ENCODE data around the gene ABCA7. TPM values are rescaled to one million over a fixed set of nuclear protein-coding genes. Genes with fewer than 3 reads are reported as not detected.

The ABCA7 gene
- total and polyA plus RNA-seq, 4 donors: 3.0 to 60.9 (median 4.8) TPM

DNA sequence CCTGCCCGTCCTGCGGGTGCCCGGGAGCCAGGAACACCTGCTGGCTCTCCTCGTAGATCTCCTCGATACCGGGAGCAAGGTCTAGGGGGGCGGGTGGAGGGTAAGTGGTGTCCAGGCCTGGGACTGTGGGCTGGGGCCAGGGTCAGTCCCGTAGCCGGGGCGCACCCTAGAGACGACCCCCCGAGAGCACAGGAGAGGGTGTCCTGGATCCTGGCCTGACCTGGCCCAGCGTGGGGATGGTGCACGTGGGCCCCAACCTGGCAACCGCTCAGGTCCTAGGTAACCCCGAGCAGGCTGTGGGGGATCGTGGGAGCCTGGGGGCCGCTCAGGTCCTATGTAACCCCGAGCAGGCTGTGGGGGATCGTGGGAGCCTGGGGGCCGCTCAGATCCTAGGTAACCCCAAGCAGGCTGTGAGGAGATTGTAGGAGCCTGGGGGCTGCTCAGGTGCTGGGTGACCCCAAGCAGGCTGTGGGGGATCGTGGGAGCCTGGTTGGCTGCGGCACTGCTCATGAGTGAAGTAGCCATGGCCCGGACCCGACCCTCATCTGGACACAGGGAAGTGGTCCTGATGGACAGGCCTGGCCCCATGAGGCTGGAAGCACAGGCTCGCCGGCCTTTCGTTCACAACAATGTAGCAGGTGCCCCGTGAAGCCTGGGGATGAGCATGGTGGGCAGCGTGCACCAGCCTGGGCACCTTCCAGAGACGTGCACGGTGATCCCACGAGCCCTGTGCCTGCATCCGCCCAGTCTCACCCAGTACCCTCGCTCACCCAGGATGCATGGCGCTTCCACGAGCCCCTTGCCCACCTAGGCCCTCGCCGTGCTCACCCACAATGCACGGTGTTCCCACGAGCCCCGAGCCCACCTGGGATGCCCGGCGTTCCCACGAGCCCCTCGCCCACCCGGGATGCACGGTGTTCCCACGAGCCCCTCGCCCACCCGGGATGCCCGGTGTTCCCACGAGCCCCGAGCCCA, 70.1 kb downstream of the ABCA7 start:
- no peak overlapping the region for H3K9ac ChIP-seq (ENCODE audit: low read depth in 1 of 2, low read length in 2 of 2)
- WGBS: 94% methylated on average over 54 of the region's 54 CpGs
- no peaks in the 10 kb centered on the region for H3K27me3 ChIP-seq (ENCODE audit: control insufficient read depth in 4 of 4, insufficient read depth in 4 of 4, low read length in 3 of 4)
- H3K36me3 ChIP-seq (ENCODE audit: control insufficient read depth in 4 of 4, insufficient read depth in 3 of 4, low read depth in 1 of 4, low read length in 3 of 4): peaks cover 6 to 46% (median 29%) of the 10 kb centered on the region in 4 donors
- DNase-seq (ENCODE audit: low spot score): no peak
- H3K27ac ChIP-seq (ENCODE audit: low read depth in 1 of 2, low read length in 2 of 2): no peak overlapping the region
- TF ChIP-seq RXRA (IDR thresholded peaks at IDR 0.05) (no peak), YY1 (IDR thresholded peaks at IDR 0.05) (no peak), JUND (IDR thresholded peaks at IDR 0.05) (no peak), EGR1 (IDR thresholded peaks at IDR 0.05; ENCODE audit: low read depth in 2 of 2) (no peak), GABPA (IDR thresholded peaks at IDR 0.05 in 1 of 2, conservative IDR thresholded peaks at IDR 0.05 in 1 of 2) (no peak), TAF1 (conservative IDR thresholded peaks at IDR 0.05) (no peak), FOXA1 (IDR thresholded peaks at IDR 0.05) (no peak)
- TF ChIP-seq, protein P1, sequence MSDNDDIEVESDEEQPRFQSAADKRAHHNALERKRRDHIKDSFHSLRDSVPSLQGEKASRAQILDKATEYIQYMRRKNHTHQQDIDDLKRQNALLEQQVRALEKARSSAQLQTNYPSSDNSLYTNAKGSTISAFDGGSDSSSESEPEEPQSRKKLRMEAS (IDR thresholded peaks at IDR 0.05): no peak
- TF ChIP-seq, protein P2, sequence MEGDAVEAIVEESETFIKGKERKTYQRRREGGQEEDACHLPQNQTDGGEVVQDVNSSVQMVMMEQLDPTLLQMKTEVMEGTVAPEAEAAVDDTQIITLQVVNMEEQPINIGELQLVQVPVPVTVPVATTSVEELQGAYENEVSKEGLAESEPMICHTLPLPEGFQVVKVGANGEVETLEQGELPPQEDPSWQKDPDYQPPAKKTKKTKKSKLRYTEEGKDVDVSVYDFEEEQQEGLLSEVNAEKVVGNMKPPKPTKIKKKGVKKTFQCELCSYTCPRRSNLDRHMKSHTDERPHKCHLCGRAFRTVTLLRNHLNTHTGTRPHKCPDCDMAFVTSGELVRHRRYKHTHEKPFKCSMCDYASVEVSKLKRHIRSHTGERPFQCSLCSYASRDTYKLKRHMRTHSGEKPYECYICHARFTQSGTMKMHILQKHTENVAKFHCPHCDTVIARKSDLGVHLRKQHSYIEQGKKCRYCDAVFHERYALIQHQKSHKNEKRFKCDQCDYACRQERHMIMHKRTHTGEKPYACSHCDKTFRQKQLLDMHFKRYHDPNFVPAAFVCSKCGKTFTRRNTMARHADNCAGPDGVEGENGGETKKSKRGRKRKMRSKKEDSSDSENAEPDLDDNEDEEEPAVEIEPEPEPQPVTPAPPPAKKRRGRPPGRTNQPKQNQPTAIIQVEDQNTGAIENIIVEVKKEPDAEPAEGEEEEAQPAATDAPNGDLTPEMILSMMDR (IDR thresholded peaks at IDR 0.05; ENCODE audit: low read depth, low read length, missing input control): no peak
- TF ChIP-seq, protein P3, sequence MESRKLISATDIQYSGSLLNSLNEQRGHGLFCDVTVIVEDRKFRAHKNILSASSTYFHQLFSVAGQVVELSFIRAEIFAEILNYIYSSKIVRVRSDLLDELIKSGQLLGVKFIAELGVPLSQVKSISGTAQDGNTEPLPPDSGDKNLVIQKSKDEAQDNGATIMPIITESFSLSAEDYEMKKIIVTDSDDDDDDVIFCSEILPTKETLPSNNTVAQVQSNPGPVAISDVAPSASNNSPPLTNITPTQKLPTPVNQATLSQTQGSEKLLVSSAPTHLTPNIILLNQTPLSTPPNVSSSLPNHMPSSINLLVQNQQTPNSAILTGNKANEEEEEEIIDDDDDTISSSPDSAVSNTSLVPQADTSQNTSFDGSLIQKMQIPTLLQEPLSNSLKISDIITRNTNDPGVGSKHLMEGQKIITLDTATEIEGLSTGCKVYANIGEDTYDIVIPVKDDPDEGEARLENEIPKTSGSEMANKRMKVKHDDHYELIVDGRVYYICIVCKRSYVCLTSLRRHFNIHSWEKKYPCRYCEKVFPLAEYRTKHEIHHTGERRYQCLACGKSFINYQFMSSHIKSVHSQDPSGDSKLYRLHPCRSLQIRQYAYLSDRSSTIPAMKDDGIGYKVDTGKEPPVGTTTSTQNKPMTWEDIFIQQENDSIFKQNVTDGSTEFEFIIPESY (IDR thresholded peaks at IDR 0.05): no peak
- TF ChIP-seq, protein P4, sequence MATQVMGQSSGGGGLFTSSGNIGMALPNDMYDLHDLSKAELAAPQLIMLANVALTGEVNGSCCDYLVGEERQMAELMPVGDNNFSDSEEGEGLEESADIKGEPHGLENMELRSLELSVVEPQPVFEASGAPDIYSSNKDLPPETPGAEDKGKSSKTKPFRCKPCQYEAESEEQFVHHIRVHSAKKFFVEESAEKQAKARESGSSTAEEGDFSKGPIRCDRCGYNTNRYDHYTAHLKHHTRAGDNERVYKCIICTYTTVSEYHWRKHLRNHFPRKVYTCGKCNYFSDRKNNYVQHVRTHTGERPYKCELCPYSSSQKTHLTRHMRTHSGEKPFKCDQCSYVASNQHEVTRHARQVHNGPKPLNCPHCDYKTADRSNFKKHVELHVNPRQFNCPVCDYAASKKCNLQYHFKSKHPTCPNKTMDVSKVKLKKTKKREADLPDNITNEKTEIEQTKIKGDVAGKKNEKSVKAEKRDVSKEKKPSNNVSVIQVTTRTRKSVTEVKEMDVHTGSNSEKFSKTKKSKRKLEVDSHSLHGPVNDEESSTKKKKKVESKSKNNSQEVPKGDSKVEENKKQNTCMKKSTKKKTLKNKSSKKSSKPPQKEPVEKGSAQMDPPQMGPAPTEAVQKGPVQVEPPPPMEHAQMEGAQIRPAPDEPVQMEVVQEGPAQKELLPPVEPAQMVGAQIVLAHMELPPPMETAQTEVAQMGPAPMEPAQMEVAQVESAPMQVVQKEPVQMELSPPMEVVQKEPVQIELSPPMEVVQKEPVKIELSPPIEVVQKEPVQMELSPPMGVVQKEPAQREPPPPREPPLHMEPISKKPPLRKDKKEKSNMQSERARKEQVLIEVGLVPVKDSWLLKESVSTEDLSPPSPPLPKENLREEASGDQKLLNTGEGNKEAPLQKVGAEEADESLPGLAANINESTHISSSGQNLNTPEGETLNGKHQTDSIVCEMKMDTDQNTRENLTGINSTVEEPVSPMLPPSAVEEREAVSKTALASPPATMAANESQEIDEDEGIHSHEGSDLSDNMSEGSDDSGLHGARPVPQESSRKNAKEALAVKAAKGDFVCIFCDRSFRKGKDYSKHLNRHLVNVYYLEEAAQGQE (IDR thresholded peaks at IDR 0.05): no peak
- TF ChIP-seq, protein P5, sequence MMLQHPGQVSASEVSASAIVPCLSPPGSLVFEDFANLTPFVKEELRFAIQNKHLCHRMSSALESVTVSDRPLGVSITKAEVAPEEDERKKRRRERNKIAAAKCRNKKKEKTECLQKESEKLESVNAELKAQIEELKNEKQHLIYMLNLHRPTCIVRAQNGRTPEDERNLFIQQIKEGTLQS (IDR thresholded peaks at IDR 0.05): no peak
- no peaks in the 10 kb centered on the region for H3K9me3 ChIP-seq (ENCODE audit: control insufficient read depth in 4 of 4, low read length in 3 of 4)
- H3K4me3 ChIP-seq (ENCODE audit: low read depth in 1 of 3, low read length in 3 of 3): no peak overlapping the region
- H3K4me1 ChIP-seq (ENCODE audit: control insufficient read depth in 4 of 4, insufficient read depth in 4 of 4, low read length in 3 of 4): peaks cover 8 to 30% (median 26%) of the 10 kb centered on the region in 4 donors
